ENCODE measurements around the gene PDE4B. TPM values are rescaled to one million over a fixed set of nuclear protein-coding genes. Genes with fewer than 3 reads are reported as not detected.

PDE4B gene
- polyA plus RNA-seq, 1 experiment = 17.6 TPM

DNA sequence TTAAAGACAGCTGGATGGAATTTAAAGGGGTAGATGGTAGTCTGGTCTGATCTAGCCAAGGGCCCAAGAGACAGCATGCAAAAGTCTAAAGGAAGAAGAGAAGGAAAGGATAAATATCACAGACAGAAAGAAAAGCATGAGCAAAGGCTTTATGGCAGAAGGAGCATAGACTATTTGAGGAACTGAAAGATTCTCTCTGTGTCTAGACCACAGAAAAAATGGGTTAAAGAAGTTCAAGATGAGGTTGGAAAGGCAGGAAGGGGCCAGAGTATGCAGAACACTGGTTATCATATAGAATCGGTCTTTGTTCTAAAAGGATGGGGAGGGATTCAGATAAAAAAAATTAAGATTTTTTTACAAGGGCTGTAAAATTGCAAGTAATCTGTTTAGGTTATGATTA is 604.5 kb downstream of the PDE4B start:
- CTCF ChIA-PET = no interaction called here
- TF ChIP-seq, protein P1, sequence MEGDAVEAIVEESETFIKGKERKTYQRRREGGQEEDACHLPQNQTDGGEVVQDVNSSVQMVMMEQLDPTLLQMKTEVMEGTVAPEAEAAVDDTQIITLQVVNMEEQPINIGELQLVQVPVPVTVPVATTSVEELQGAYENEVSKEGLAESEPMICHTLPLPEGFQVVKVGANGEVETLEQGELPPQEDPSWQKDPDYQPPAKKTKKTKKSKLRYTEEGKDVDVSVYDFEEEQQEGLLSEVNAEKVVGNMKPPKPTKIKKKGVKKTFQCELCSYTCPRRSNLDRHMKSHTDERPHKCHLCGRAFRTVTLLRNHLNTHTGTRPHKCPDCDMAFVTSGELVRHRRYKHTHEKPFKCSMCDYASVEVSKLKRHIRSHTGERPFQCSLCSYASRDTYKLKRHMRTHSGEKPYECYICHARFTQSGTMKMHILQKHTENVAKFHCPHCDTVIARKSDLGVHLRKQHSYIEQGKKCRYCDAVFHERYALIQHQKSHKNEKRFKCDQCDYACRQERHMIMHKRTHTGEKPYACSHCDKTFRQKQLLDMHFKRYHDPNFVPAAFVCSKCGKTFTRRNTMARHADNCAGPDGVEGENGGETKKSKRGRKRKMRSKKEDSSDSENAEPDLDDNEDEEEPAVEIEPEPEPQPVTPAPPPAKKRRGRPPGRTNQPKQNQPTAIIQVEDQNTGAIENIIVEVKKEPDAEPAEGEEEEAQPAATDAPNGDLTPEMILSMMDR (IDR thresholded peaks at IDR 0.05; ENCODE audit: low read depth, low read length) = no peak
- Histone ChIP-seq H3K4me3 (ENCODE audit: low read depth, low read length) (no peak overlapping the region), H3K27ac (ENCODE audit: low read depth, low read length) (no peak overlapping the region), H3K27me3 (ENCODE audit: control insufficient read depth, insufficient read depth, low read length) (no peaks in the 10 kb centered on the region), H3K9me3 (ENCODE audit: control insufficient read depth, insufficient read depth, low read length) (no peaks in the 10 kb centered on the region)
- POLR2A ChIA-PET = no interaction called here
- DNase-seq (ENCODE audit: low read depth, low spot score) = no peak

DNA sequence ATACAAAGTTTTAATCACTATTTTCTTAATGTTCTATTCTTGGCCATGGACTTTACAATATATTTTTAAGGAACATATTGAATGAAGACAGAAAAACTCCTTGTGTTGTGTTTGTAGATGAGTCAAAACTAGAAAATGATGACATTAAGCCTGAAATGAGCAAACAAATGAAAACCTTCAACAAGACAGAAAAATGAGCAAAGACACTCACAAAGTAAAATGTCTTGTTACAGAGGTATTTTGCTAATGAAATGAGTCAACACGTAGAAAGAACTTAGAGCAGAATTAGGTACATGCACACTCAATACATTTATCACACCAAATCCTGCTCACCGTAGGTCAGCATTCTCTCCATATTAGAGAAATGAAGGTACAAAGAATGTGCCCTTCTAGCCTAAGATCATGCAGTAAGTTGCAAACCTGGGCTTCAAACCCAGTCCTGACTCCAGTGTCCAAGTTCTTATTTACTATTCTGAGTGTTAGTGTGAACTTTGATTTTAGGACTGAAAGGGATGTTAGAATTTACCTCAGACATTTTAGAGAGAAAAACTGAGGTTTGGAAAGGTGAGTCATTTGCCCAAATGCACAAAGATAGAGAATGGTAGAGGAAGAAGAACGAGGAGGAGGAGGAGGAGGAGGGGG is 607.3 kb downstream of the PDE4B start:
- no peak for DNase-seq (ENCODE audit: low read depth, low spot score)
- ChIA-PET CTCF (no interaction called here), POLR2A (interaction anchor here (0.9 kb wide), 1 partner anchor 13 kb away, joined by 3 read pairs; no protein-coding TSS in a partner anchor)
- H3K27me3 ChIP-seq (ENCODE audit: control insufficient read depth, insufficient read depth, low read length) = no peaks in the 10 kb centered on the region
- no peak overlapping the region for H3K4me3 ChIP-seq (ENCODE audit: low read depth, low read length)
- H3K9me3 ChIP-seq (ENCODE audit: control insufficient read depth, insufficient read depth, low read length) = no peaks in the 10 kb centered on the region
- TF ChIP-seq, protein P1 (IDR thresholded peaks at IDR 0.05; ENCODE audit: low read depth, low read length) = no peak
- no peak overlapping the region for H3K27ac ChIP-seq (ENCODE audit: low read depth, low read length)

DNA sequence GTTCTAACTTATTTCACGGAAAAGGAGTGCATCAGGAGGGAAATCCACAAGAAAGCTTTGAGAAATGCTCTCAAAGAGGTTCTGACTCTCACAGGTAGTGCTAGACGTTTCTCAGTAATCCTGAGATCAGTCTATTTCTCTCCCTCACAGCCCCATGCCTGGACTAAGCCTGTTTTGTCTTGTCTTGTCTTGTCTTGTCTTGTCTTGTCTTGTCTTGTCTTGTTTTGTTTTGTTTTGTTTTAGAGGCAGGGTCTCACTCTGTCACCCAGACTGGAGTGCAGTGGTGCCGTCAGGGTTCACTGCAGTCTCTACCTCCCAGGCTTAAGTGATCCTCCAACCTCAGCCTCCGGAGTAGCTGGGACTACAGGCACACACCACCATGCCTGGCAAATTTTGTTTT is 608.0 kb downstream of the PDE4B start:
- ChIA-PET CTCF (no interaction called here), POLR2A (no interaction called here)
- TF ChIP-seq, protein P1 (IDR thresholded peaks at IDR 0.05; ENCODE audit: low read depth, low read length) = no peak
- no peak overlapping the region for H3K27ac ChIP-seq (ENCODE audit: low read depth, low read length)
- no peak overlapping the region for H3K4me3 ChIP-seq (ENCODE audit: low read depth, low read length)
- H3K27me3 ChIP-seq (ENCODE audit: control insufficient read depth, insufficient read depth, low read length) = no peaks in the 10 kb centered on the region
- H3K9me3 ChIP-seq (ENCODE audit: control insufficient read depth, insufficient read depth, low read length) = no peaks in the 10 kb centered on the region
- DNase-seq (ENCODE audit: low read depth, low spot score) = no peak

DNA sequence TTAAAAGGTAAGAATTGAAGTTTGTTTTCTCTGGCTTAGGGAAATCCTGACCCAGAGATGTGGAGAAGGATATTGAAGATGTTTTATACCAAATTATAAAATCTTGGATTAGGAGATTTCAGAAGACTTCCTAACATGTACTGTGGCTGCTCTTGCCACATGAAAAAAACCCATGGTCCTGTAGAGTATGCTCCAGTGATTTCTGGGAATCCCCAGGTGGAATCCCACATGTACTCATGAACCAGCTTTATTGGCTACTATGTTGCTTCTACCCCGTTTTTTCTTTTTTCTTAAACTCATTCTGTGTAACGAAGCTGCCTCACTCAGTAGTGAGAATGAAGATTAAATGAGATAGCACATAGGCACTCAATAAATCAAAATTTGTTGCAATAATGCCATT is 608.5 kb downstream of the PDE4B start:
- ChIA-PET CTCF (no interaction called here), POLR2A (no interaction called here)
- no peaks in the 10 kb centered on the region for H3K27me3 ChIP-seq (ENCODE audit: control insufficient read depth, insufficient read depth, low read length)
- no peak for DNase-seq (ENCODE audit: low read depth, low spot score)
- H3K9me3 ChIP-seq (ENCODE audit: control insufficient read depth, insufficient read depth, low read length) = no peaks in the 10 kb centered on the region
- H3K4me3 ChIP-seq (ENCODE audit: low read depth, low read length) = no peak overlapping the region
- TF ChIP-seq, protein P1 (IDR thresholded peaks at IDR 0.05; ENCODE audit: low read depth, low read length) = no peak
- H3K27ac ChIP-seq (ENCODE audit: low read depth, low read length) = no peak overlapping the region

DNA sequence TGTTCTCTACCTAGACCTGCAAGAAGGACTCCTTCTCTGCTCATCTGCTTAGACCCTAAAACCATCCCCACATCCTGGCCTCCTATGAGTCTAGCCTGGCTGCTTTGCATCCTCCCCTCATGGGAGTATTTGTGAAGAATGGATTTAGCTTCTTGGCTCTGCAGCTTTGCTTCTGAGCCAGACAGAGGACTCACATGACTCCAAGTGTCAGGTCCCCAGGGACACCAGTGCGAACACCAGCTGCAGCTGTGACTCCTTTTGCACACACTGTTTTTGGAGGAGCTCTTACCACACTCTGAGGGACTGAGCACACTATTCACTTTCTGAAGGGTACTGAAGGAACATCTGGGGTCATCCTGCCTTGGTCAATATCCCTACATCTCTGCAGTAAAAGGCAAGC is 609.5 kb downstream of the PDE4B start:
- ChIA-PET POLR2A (no interaction called here), CTCF (no interaction called here)
- no peaks in the 10 kb centered on the region for H3K9me3 ChIP-seq (ENCODE audit: control insufficient read depth, insufficient read depth, low read length)
- no peaks in the 10 kb centered on the region for H3K27me3 ChIP-seq (ENCODE audit: control insufficient read depth, insufficient read depth, low read length)
- DNase-seq (ENCODE audit: low read depth, low spot score) = no peak
- TF ChIP-seq, protein P1 (IDR thresholded peaks at IDR 0.05; ENCODE audit: low read depth, low read length) = no peak
- no peak overlapping the region for H3K27ac ChIP-seq (ENCODE audit: low read depth, low read length)
- H3K4me3 ChIP-seq (ENCODE audit: low read depth, low read length) = no peak overlapping the region
